ENCODE results near the gene EPHB6. TPM values are rescaled to one million over a fixed set of nuclear protein-coding genes. Genes with fewer than 3 reads are reported as not detected.

The EPHB6 gene
- total RNA-seq, 4 donors from 2014 or later: 3.3 to 10.5 (median 5.5) TPM

GRCh38 chr7:142864980-142865747, 10.3 kb downstream of the EPHB6 start:
- TF ChIP-seq POLR2A (IDR thresholded peaks at IDR 0.05; ENCODE audit: low read depth): no peak
- no peak for TF ChIP-seq POLR2AphosphoS5 (IDR thresholded peaks at IDR 0.05)
- TF ChIP-seq EP300 (IDR thresholded peaks at IDR 0.05): no peak
- no peak for TF ChIP-seq CTCF (IDR thresholded peaks at IDR 0.05)
- Histone ChIP-seq H3K4me1 (peaks cover 0 to 4% (median 0%) of the 10 kb centered on the region in 4 donors), H3K4me3 (no peak overlapping the region), H3K9me3 (no peaks in the 10 kb centered on the region), H3K27me3 (peaks cover 0 to 10% (median 0%) of the 10 kb centered on the region in 4 donors), H3K36me3 (peaks cover 0 to 25% (median 5%) of the 10 kb centered on the region in 4 donors), H3K27ac (replicated peaks in 1 of 4) (no peak overlapping the region)
- WGBS: 81% methylated on average over 11 of the region's 14 CpGs
- intact Hi-C loops (cut with DNase I): no loop called here
- DNase-seq (ENCODE audit: extremely low spot score): peak; percentile 82

DNA sequence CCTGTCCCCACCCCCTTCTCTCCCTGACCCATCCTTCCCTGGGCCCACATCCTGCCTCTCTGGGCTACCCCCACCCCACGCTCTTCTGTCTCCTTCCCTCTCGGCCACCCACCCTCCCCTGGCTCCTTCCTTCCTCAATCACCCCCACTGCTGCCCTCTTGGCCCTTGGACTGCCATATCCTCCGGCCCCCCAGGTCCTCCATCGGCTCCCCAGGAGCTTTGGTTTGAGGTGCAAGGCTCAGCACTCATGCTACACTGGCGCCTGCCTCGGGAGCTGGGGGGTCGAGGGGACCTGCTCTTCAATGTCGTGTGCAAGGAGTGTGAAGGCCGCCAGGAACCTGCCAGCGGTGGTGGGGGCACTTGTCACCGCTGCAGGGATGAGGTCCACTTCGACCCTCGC, 10.9 kb downstream of the EPHB6 start:
- Histone ChIP-seq H3K27me3 (peaks cover 0 to 10% (median 0%) of the 10 kb centered on the region in 4 donors), H3K9me3 (no peaks in the 10 kb centered on the region), H3K36me3 (peaks cover 0 to 25% (median 5%) of the 10 kb centered on the region in 4 donors), H3K4me1 (no peaks in the 10 kb centered on the region), H3K4me3 (no peak overlapping the region), H3K27ac (replicated peaks in 1 of 4) (no peak overlapping the region)
- intact Hi-C loops (cut with DNase I): loop anchor here (1.0 kb wide), 1 partner anchor 11 kb away; no protein-coding TSS in a partner anchor
- WGBS: 54% methylated on average over 13 of the region's 13 CpGs
- DNase-seq (ENCODE audit: extremely low spot score): peak; percentile 82
- TF ChIP-seq EP300 (IDR thresholded peaks at IDR 0.05) (no peak), POLR2A (IDR thresholded peaks at IDR 0.05; ENCODE audit: low read depth) (no peak), CTCF (IDR thresholded peaks at IDR 0.05) (no peak)

DNA sequence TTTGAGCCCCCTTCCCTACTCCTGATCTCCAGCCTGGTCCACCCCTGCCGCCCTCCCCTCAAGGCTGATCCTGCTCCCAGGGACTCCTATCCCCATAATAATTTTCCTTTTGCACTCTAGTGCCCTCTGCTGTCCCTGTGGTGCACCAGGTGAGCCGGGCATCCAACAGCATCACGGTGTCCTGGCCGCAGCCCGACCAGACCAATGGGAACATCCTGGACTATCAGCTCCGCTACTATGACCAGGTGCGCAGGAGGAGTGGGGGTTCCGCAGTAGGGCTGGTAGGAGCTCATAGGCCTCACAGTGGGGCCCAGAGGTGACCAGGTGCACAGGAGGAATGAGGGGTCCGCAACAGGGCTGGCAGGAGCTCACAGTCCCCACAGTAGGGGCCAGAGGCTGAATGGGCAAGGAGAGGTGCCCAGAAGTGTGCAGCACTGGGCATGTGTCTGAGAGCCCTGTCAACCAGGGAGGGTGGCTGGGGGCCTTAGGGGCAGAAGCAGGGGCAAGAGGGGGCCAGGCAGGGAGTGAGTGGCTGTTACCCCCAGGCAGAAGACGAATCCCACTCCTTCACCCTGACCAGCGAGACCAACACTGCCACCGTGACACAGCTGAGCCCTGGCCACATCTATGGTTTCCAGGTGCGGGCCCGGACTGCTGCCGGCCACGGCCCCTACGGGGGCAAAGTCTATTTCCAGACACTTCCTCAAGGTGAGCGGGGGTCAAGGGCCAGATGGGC, 11.7 kb downstream of the EPHB6 start:
- no peaks in the 10 kb centered on the region for H3K9me3 ChIP-seq
- 72% methylated on average over 16 of the region's 18 CpGs for WGBS
- no peak overlapping the region for H3K27ac ChIP-seq (replicated peaks in 1 of 4)
- TF ChIP-seq CTCF (IDR thresholded peaks at IDR 0.05): peak; percentile 44 to 66 (median 46)
- no peak for TF ChIP-seq POLR2A (IDR thresholded peaks at IDR 0.05; ENCODE audit: low read depth)
- H3K4me1 ChIP-seq: no peaks in the 10 kb centered on the region
- peak; percentile 83 for DNase-seq (ENCODE audit: extremely low spot score)
- H3K27me3 ChIP-seq: peaks cover 0 to 10% (median 0%) of the 10 kb centered on the region in 4 donors
- H3K4me3 ChIP-seq: no peak overlapping the region
- intact Hi-C loops (cut with DNase I): loop anchor here (1.0 kb wide), 1 partner anchor 12 kb away; no protein-coding TSS in a partner anchor
- peaks cover 0 to 25% (median 5%) of the 10 kb centered on the region in 4 donors for H3K36me3 ChIP-seq

GRCh38 chr7:142867097-142867378, 12.2 kb downstream of the EPHB6 start:
- Histone ChIP-seq H3K27me3 (peaks cover 0 to 10% (median 0%) of the 10 kb centered on the region in 4 donors), H3K9me3 (no peaks in the 10 kb centered on the region), H3K36me3 (peaks cover 0 to 20% (median 5%) of the 10 kb centered on the region in 4 donors), H3K4me1 (no peaks in the 10 kb centered on the region), H3K27ac (replicated peaks in 1 of 4) (no peak overlapping the region), H3K4me3 (no peak overlapping the region)
- TF ChIP-seq CTCF (IDR thresholded peaks at IDR 0.05) (no peak), EP300 (IDR thresholded peaks at IDR 0.05) (no peak), POLR2A (IDR thresholded peaks at IDR 0.05; ENCODE audit: low read depth) (no peak), POLR2AphosphoS5 (IDR thresholded peaks at IDR 0.05) (no peak)
- 87% methylated on average over 4 of the region's 4 CpGs for WGBS
- peak; percentile 72 for DNase-seq (ENCODE audit: extremely low spot score)
- intact Hi-C loops (cut with DNase I): no loop called here
